ENCODE results near the gene ADD1. TPM values are rescaled to one million over a fixed set of nuclear protein-coding genes. Genes with fewer than 3 reads are reported as not detected.

Gene ADD1
- total and polyA plus RNA-seq, 8 donors: 262 to 331 (median 304) TPM

GRCh38 chr4:2799224-2799911 is 44.3 kb upstream of the ADD1 start:
- Histone ChIP-seq H3K9me3 (no peaks in the 10 kb centered on the region), H3K4me3 (peak overlapping the region in 1 of 2 donors; percentile 60), H3K4me1 (peaks cover 64 to 98% of the 10 kb centered on the region in 2 donors), H3K36me3 (peaks cover 0 to 27% of the 10 kb centered on the region in 2 donors), H3K27me3 (no peaks in the 10 kb centered on the region), H3K27ac (peak overlapping the region; percentile 85 to 96)
- DNase-seq (peak in 2 of 4 donors; percentile 61 to 87), ATAC-seq (no peak)
- no peak for TF ChIP-seq CTCF (IDR thresholded peaks at IDR 0.05)
- intact Hi-C loops (cut with DNase I): no loop called here

DNA sequence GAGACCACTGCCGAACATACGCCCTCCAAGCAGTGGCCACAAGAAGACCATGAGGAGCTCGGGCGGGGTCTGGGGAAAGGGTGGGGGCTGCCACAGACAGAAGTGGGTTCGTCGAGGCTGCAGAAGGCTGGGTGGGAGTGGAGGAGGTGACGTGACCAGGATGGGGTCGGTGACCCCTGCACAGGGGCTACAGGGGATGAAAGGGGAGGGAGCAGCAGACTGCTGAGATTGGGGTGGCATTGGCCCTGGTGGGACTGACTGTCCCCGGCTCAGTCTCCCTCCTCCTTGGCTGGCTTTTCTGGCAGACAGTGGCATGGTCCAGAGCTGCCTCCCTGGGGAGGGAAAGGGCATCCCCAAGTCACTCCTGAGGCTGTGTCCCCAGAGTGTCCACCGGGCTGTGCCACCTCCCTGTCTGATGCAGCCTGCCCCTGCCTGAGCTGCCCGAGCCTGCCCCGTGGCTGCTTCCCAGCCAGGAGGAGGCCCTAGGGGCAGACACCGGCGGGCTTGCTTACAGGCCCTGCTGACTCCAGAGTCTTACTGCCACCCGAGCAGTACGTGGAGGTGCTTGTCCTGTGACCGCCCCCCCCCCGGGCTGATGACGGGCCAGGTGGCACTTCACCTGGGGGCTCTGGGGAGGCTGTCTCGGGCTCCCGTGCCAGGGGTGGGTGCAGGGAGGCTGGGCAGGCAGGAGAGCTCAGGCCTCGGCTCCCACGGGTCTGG is 43.5 kb upstream of the ADD1 start:
- DNase-seq (peak in 2 of 4 donors; percentile 47 to 87), ATAC-seq (peak; percentile 7)
- Histone ChIP-seq H3K36me3 (peaks cover 0 to 33% of the 10 kb centered on the region in 2 donors), H3K27ac (peak overlapping the region; percentile 85 to 96), H3K4me1 (peaks cover 64 to 98% of the 10 kb centered on the region in 2 donors), H3K9me3 (no peaks in the 10 kb centered on the region), H3K27me3 (no peaks in the 10 kb centered on the region), H3K4me3 (peak overlapping the region in 1 of 2 donors; percentile 60)
- no peak for TF ChIP-seq CTCF (IDR thresholded peaks at IDR 0.05)
- intact Hi-C loops (cut with DNase I): no loop called here

DNA sequence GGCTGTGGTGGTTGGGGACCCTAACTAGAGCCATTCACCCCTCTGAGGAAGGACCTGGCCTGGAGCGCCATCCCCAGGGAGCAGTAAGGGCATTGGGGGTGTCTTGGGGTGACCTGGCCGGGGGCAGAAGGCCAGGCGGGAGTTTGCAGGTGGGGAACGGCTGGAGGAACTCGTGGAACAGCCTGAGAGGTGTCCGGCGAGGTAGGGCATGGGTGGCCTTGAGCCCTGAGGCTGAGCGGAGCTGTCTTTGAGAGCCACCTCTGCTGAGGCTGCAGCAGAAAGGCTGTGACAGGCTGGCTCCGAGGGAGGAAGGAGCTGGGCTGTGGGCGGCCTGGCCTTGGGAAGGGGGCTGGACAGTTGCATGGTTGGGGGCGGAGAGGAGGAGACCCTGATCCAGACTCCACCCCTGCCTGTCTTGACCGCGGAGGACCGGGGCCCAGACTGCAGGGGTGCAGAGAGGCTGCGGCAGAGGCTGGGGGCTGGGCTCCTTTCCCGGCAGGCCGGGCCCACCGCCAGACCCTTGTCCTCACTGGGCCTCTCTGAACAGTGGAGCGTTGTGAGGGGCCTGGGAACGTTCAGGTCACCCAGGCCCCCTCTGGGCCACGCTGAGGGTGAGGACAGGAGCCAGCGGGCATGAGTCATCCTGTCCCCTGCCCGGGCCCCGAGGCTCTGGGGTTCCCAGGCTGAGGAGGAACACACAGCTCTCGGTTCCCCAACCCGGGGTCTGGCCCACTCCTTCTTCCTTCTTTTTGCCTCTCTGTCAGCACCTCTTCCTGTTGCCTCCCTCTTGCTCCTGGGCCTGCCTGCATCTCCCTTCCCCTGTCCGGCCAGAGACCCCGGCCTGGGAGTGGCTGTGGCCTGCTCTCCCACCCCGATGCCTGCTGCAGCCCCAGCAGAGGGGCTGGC is 42.7 kb upstream of the ADD1 start:
- peak overlapping the region; percentile 85 to 96 for H3K27ac ChIP-seq
- no peaks in the 10 kb centered on the region for H3K27me3 ChIP-seq
- H3K4me1 ChIP-seq: peaks cover 67 to 98% of the 10 kb centered on the region in 2 donors
- ATAC-seq (peak; percentile 58), DNase-seq (peak; percentile 81 to 97 (median 90))
- peaks cover 0 to 34% of the 10 kb centered on the region in 2 donors for H3K36me3 ChIP-seq
- intact Hi-C loops (cut with DNase I): no loop called here
- H3K4me3 ChIP-seq: peak overlapping the region in 1 of 2 donors; percentile 60
- no peaks in the 10 kb centered on the region for H3K9me3 ChIP-seq
- TF ChIP-seq CTCF (IDR thresholded peaks at IDR 0.05): no peak

- ATAC-seq (no peak), DNase-seq (peak in 2 of 4 donors; percentile 35 to 63)
- no peak for TF ChIP-seq CTCF (IDR thresholded peaks at IDR 0.05)
- Histone ChIP-seq H3K27me3 (no peaks in the 10 kb centered on the region), H3K4me1 (peaks cover 76 to 98% of the 10 kb centered on the region in 2 donors), H3K27ac (peak overlapping the region in 1 of 2 donors; percentile 65), H3K9me3 (no peaks in the 10 kb centered on the region), H3K4me3 (no peak overlapping the region), H3K36me3 (peaks cover 0 to 30% of the 10 kb centered on the region in 2 donors)
- intact Hi-C loops (cut with DNase I): no loop called here
Measured at GRCh38 chr4:2802618-2803531, 40.8 kb upstream of the ADD1 start.
